ENCODE results near the gene LCN12.

LCN12 gene

GRCh38 chr9:136941231-136942111 lies 10.6 kb upstream of the LCN12 start:
- in situ Hi-C loops (cut with MboI; ENCODE audit: low pct_unique_long_range_greater_than_20kb, low sequenced_read_pairs, unreplicated experiment): no loop called here
- TF ChIP-seq CTCF (IDR thresholded peaks at IDR 0.05; ENCODE audit: extremely low read depth, insufficient read depth, missing control alignments): no peak
- DNase-seq (ENCODE audit: low spot score): no peak

GRCh38 chr9:136942112-136942880 lies 9.8 kb upstream of the LCN12 start:
- in situ Hi-C loops (cut with MboI; ENCODE audit: low pct_unique_long_range_greater_than_20kb, low sequenced_read_pairs, unreplicated experiment): no loop called here
- no peak for TF ChIP-seq CTCF (IDR thresholded peaks at IDR 0.05; ENCODE audit: extremely low read depth, insufficient read depth, missing control alignments)
- DNase-seq (ENCODE audit: low spot score): no peak

GRCh38 chr9:136942881-136943230 lies 9.2 kb upstream of the LCN12 start:
- TF ChIP-seq CTCF (IDR thresholded peaks at IDR 0.05; ENCODE audit: extremely low read depth, insufficient read depth, missing control alignments): no peak
- in situ Hi-C loops (cut with MboI; ENCODE audit: low pct_unique_long_range_greater_than_20kb, low sequenced_read_pairs, unreplicated experiment): no loop called here
- no peak for DNase-seq (ENCODE audit: low spot score)

- in situ Hi-C loops (cut with MboI; ENCODE audit: low pct_unique_long_range_greater_than_20kb, low sequenced_read_pairs, unreplicated experiment): no loop called here
- peak; percentile 16 for TF ChIP-seq CTCF (IDR thresholded peaks at IDR 0.05; ENCODE audit: extremely low read depth, insufficient read depth, missing control alignments)
- DNase-seq (ENCODE audit: low spot score): peak; percentile 81
These were observed 8.5 kb upstream of the LCN12 start for GRCh38 chr9:136943291-136944211.

GRCh38 chr9:136944212-136944518 lies 7.9 kb upstream of the LCN12 start:
- peak; percentile 92 for DNase-seq (ENCODE audit: low spot score)
- in situ Hi-C loops (cut with MboI; ENCODE audit: low pct_unique_long_range_greater_than_20kb, low sequenced_read_pairs, unreplicated experiment): no loop called here
- peak; percentile 45 for TF ChIP-seq CTCF (IDR thresholded peaks at IDR 0.05; ENCODE audit: extremely low read depth, insufficient read depth, missing control alignments)

Data from GM13977 (cell line).